Bronchial epithelial cell (primary cell): ENCODE data around the gene SF3A2. TPM values are rescaled to one million over a fixed set of nuclear protein-coding genes. Genes with fewer than 3 reads are reported as not detected.

Experiments
- DNase-seq: peaks from one replicate; pipeline ENCODE4 v3.0.0-alpha.2; 2010; ENCODE audit warnings: low read depth
- FAIRE-seq: peaks from 2 replicates; lab custom pipeline; 2011; peaks lifted over from hg19 to GRCh38; lab: Jason Lieb, UNC
- H3K27me3 ChIP-seq: 2 replicates; pipeline ENCODE4 v1.5.1; 2011; ENCODE audit warnings: low read length; ENCODE audit not compliant: control insufficient read depth, insufficient read depth
- H3K36me3 ChIP-seq: 2 replicates; pipeline ENCODE4 v1.5.1; 2011; ENCODE audit warnings: low read length; ENCODE audit not compliant: control insufficient read depth, insufficient read depth
- H3K4me3 ChIP-seq: 2 replicates; pipeline ENCODE4 v1.5.1; 2011; ENCODE audit warnings: mild to moderate bottlenecking, low read depth, low read length, control low read depth
- CTCF ChIP-seq: IDR thresholded peaks from 2 replicates; pipeline ENCODE4 v1.5.1; 2011; ENCODE audit warnings: mild to moderate bottlenecking, moderate library complexity, low read length, control low read depth, inconsistent platforms; ENCODE audit not compliant: insufficient read depth, severe bottlenecking
- total RNA-seq: library from RNA; depleted of rRNA; stranded (reverse); fragments of >200 nt; gene quantifications from 2 replicates; pipeline ENCODE4 v1.2.1, GENCODE V29; 2014

The SF3A2 gene
- total RNA-seq, 1 donor from 2014 or later: 24.2 TPM

GRCh38 chr19:2209408-2209807 is 27.2 kb upstream of the SF3A2 start:
- no peak for DNase-seq
- H3K27me3 ChIP-seq: no peaks in the 10 kb centered on the region
- no peak for TF ChIP-seq CTCF
- FAIRE-seq: no peak
- H3K4me3 ChIP-seq: no peak overlapping the region
- H3K36me3 ChIP-seq: peaks cover 30% of the 10 kb centered on the region

GRCh38 chr19:2210206-2210605 is 26.4 kb upstream of the SF3A2 start:
- DNase-seq (no peak), FAIRE-seq (no peak)
- TF ChIP-seq CTCF: no peak
- Histone ChIP-seq H3K27me3 (no peaks in the 10 kb centered on the region), H3K4me3 (no peak overlapping the region), H3K36me3 (peaks cover 34% of the 10 kb centered on the region)

GRCh38 chr19:2210987-2211740 is 25.5 kb upstream of the SF3A2 start:
- no peak for FAIRE-seq
- H3K4me3 ChIP-seq: no peak overlapping the region
- no peak for DNase-seq
- peaks cover 38% of the 10 kb centered on the region for H3K36me3 ChIP-seq
- H3K27me3 ChIP-seq: no peaks in the 10 kb centered on the region
- TF ChIP-seq CTCF: no peak

- TF ChIP-seq CTCF: no peak
- Histone ChIP-seq H3K27me3 (no peaks in the 10 kb centered on the region), H3K36me3 (peaks cover 45% of the 10 kb centered on the region), H3K4me3 (no peak overlapping the region)
- DNase-seq (no peak), FAIRE-seq (no peak)
Observed at GRCh38 chr19:2212861-2213711, 23.5 kb upstream of the SF3A2 start.

- H3K27me3 ChIP-seq: no peaks in the 10 kb centered on the region
- FAIRE-seq (no peak), DNase-seq (no peak)
- TF ChIP-seq CTCF: no peak
- H3K4me3 ChIP-seq: no peak overlapping the region
- peaks cover 44% of the 10 kb centered on the region for H3K36me3 ChIP-seq
Observed at GRCh38 chr19:2213799-2214198, 22.8 kb upstream of the SF3A2 start.
